Amygdala (tissue), 56 donors: ENCODE measurements around the gene CADM2.
A peak's percentile ranks its signal among the peaks of the same experiment; 100 is the strongest.

Experiments
- DNase-seq, 56 donors: peaks; one replicate each; lab custom pipeline; 2025; lab: John Stamatoyannopoulos, UW

Gene CADM2

DNA sequence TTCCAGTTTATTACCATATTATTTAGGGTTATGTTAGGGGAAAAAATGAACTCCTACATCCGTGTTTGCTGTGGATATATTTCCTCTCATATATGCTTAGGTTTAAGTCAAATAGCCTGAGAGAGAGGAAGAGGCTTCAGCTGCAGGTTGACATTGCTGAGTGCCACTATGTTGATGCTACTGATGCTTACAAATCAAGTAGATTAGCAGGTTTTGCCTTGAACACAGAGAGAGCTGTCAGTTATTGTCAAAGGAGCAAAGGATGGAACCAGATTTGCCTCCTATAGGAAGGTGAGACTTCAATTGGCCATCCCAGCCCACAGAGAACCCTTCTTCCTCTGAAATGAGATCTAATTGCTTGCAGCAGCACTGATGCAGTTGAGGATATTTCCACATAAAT lies 339.2 kb downstream of the CADM2 start:
- DNase-seq = no peak

DNA sequence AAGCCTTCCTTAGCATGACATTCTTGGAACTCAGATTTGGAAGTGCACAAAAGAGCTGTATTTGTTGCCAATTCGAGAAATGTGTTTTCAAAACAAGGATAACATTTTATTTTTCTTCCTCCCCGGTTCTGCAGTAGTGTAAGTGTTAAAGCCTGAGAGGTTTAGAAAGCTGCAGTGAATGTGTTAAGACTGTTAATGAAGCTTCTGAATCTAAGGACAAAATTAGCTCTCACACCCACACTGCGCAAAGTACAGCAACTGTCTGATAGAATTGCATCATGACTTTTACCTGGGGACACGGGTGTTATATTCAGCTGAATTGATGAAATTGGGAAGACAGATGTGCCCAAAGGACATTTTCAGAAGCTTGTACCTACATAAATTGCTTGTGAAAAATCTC lies 344.4 kb downstream of the CADM2 start:
- DNase-seq = peak in 13 of 56 donors; percentile 1 to 44 (median 14)

GRCh38 chr3:85304360-85304964 lies 345.7 kb downstream of the CADM2 start:
- no peak for DNase-seq

GRCh38 chr3:85312331-85312730 lies 353.5 kb downstream of the CADM2 start:
- DNase-seq = no peak

DNA sequence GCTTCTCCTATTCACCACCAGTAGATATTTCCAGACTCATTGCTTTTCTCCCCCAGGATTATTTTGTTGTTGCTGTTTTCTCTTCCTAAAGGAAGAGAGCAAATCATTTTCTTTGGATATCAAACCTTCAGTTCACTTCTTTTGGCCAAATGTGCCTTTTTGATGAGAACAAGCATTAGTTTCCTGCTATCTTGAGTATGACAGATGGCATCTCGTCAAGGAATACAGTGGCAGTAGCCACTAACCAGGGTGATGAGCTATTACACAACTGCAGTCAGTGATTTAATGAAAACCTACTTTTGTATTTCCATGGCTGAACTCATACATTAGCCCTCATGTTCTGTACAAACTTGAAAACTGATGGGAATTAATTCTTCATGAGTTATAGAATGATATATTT lies 354.6 kb downstream of the CADM2 start:
- DNase-seq = no peak

DNA sequence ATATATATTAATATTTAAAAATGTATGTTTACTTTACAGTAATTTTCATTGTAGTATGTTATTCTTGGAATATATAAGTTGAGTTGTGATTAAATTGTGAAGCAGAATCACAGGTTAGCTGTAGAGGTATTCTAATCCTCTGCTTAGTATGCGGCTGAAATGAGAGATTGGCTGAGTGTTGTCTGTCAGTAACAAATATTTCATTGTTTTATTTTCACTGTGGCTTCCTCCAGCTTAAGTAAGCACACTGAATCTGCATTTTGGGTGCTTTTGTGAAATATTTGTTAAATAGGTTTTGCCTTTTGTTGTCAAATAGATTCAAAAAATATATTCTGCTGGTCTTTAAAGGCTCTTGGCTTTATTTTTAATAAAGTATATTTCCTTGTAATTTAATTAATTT lies 357.5 kb downstream of the CADM2 start:
- no peak for DNase-seq

DNA sequence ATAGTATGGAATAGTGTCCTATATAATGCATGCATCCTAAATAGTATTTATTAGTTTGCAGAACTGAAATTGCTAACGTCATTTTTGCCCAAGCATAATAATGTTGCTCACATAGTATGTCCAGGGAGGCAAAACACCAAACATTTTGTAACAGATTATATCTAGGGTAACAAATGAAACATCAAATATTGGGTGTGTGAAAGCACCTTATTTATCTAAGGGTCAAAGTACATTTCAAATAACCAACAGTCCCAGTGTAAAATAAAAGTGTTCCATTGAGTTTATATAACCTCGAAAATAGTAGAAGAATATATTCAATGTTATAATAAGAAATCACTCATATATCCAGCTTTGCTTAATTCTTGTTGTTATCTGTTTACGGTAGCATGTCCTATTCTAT lies 363.1 kb downstream of the CADM2 start:
- no peak for DNase-seq

GRCh38 chr3:85330071-85330470 lies 371.3 kb downstream of the CADM2 start:
- no peak for DNase-seq

DNA sequence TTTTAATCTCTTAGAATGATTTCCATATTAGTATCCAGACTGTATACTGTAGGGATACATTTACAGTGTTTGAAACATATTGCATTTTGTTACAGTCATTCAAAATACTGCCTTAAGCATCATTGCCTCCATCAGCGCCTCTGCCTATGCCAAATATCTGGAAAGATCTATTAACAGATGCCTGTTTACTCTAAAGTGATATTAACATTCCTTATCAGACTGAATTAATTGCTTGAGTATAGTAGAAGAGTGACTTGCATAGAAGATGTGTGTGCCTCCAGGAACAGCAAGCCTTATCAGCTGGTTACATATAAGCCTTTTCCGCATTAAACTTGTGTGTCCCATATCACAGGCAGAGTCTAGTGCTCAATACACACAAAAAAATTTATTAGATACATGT lies 379.1 kb downstream of the CADM2 start:
- no peak for DNase-seq

- peak in 23 of 56 donors; percentile 0 to 70 (median 9) for DNase-seq
Measured at GRCh38 chr3:85342915-85343314, 384.1 kb downstream of the CADM2 start.

DNA sequence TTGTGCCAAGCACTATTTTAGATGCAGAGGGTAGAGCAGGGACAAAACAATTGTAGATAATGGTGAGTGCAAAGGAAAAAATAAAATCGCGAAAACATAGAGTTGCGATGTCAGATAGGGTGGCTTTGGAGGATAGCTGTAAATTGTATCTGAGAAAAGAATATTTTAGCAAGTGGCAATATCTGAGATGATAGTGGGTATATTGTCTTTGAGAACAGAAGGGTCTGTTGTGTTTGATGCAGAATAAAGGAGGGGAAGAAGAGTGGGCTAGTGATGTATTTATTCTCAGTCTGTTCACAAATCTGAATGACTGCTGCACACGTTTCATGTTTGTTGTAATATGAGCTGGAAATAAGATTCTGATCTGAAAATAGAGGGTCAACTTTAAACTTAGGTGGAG lies 396.8 kb downstream of the CADM2 start:
- peak in 1 of 56 donors; percentile 40 for DNase-seq

DNA sequence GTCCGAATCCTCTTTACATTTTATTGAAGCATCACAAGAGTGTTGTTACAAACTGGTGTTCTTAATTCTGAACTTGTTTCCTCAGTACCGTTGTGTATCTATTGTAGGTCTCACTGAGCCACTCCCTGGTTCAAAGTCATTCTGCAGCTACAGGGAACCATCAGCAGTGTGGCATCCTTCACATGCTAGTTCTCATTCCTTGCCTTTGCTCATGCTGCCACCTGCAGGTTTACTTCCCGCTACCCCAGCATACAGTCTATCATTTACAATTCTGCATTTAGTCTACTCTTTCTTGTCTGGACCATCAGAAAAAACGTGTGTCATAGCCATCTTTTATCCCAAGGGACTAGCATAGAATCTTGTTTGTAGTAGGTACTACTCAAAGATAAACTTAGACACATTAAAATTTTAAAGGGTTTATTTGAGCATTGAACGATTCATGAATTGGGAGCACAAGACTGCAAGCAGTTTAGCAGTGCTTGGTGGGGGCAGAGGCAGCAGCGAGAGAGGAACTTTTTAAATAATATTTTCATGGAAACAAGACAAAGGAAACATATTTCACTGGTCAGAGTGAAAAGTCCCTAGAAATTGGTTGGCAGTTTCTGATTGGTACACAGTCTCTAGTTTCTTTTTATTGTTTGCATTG lies 402.1 kb downstream of the CADM2 start:
- DNase-seq = peak in 48 of 56 donors; percentile 2 to 89 (median 42)

DNA sequence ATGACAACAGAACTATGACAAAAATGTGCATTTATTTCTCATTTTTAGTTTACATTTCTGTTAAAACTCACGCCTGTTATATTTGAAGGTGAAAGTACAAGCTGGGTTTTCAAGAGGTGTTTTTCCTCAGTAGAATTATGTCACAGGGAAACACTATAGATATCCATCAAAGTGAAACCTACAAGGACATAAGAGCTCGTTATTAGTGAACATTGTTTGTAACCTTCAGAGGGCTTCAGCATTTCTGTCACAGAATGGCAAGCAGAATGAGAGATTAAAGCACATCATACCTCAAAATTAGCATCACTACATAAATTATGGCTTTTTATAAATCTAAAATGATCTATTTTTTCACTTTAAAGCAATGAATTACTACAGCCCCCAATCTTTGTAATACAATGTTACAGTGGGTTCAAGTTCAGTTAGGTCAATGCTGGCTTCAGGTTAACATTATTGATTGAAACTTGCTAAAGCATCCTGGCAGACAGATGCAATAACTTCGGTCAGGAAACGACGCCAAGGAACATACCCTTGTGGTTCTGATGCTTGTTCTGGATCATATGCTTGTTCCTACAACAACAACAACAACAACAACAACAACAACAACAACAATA lies 405.6 kb downstream of the CADM2 start:
- no peak for DNase-seq

- no peak for DNase-seq
Measured at GRCh38 chr3:85370341-85370740, 411.6 kb downstream of the CADM2 start.

DNA sequence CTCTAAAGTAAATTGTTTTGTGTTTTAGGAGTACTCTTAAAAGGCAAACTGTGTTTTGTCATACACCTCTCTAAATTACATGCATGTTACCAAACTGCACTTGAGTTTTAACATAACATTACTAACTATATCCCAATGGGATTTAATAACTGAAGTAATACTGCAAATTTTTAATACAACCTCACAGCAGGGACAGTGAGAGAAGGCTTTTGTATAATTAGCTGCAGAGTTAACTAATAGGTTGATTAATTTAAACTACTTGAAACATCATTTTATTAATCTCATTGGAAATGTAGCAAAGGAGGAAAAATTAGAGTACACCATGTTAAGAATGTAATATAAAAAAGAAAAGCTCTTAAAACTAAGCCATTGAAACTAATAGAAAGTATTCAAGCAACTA lies 417.3 kb downstream of the CADM2 start:
- no peak for DNase-seq

GRCh38 chr3:85377115-85377514 lies 418.3 kb downstream of the CADM2 start:
- DNase-seq = no peak

- DNase-seq = no peak
Measured at GRCh38 chr3:85384372-85384771, 425.6 kb downstream of the CADM2 start.

- DNase-seq = no peak
Measured at GRCh38 chr3:85387913-85388505, 429.2 kb downstream of the CADM2 start.

DNA sequence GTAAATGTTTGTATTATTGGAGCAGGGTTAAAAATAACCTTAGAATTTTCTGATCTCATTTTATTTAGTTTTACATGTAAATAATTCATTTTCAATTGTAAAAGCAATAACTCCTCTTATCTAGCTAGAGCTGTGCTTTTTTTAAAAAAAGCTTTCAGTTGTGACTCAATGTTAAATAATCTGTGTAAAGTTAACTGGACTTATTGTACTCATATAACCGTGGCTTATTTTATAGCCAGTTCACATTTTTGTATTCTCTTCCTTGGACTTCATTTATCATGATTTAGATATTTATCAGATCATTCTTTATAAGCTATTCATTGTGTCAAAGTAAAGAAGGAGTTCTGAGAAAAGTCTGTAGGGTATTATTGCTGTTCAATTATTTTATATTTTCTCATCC lies 435.6 kb downstream of the CADM2 start:
- DNase-seq = no peak

GRCh38 chr3:85397434-85397833 lies 438.6 kb downstream of the CADM2 start:
- DNase-seq = no peak

DNA sequence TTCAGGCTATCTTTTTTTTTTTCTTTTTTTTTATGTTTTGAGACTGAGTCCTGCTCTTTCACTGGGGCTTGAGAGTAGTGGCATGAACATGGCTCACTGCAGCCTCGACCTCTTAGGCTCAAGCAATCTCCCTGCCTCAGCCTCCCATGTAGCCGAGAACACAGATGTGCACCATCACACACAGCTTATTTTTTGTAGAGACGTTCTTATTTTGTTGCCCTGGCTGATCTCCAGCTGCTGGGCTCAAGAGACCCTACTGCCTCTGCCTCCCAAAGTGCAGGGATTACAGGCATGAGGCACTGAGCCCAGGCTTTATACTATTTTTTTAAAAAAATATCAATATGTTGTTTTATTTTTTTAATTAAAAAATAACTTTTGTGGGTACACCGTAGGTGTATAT lies 467.3 kb downstream of the CADM2 start:
- DNase-seq = no peak

DNA sequence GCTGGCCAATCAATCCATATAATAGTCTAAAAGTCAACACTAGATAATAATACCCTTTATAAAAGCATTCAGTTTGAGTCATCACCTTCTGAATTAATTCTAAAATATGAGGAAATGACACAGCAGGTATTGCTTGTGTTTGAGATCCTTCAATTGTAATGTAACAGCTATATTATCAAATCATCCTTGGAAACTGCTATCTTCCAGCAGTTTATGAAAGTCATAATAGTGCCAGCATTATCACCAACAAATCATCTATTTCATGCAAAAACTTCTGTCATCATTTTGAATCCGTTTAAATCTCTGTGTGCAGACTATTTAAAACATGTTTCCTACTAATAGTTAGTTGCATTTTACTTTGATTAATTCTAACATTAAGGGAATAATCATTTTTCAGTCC lies 468.7 kb downstream of the CADM2 start:
- no peak for DNase-seq
